GM18499 (cell line): ENCODE measurements around the gene FHOD3.
"Not testable (repeated sequence)": the region's sequence is repeated elsewhere in the genome, so short reads cannot be mapped to it uniquely, and the experiment has no call there.

Source experiments
- ATAC-seq: cut with Tn5 transposase; IDR thresholded peaks from one replicate; pipeline ENCODE4 v1.9.1; 2021; ENCODE audit warnings: moderate number of reproducible peaks; ENCODE audit not compliant: insufficient read depth, unreplicated experiment

Gene FHOD3

DNA sequence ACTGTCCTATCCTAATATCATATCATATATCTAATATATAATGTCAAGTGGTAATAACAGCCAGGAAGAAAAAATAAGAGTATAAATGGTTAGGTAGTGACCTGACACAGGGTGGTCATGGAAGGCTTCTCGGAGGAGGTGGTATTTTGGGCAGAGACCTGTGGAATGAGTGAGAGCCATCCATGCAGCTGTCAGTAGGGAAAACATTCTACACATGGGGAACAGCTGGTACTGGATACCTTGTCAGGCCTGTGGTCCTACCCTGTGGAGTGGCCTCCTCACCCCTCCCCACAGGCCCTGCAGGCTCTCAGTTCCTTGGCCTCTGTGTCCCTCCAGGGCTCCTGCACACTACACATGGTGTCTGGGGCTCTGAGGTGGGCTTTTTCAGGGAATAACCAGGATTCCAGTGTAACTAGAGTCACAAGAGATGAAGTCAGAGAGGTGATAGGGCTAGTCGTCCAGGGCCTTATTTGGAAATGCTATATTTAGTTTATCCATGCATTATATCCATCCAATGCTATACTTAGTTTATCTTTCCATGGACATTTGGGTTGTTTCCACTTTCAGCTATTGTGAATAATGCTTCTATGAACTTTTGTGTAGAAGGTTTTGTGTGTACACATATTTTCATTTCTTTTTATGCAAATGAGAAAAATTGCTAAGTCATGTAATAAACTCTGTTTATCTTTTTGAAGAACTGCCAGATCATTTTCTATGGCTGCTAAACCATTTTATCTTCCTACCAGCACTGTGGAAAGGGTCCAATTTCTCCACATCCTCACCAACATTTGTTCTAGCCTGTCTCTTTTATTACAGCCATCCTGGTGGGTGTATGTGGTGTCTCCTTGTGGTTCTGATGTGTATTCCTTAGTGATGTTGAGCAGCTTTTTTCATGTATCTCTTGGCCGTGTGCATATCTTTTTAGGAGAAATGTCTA, 455.7 kb downstream of the FHOD3 start:
- no peak for ATAC-seq

DNA sequence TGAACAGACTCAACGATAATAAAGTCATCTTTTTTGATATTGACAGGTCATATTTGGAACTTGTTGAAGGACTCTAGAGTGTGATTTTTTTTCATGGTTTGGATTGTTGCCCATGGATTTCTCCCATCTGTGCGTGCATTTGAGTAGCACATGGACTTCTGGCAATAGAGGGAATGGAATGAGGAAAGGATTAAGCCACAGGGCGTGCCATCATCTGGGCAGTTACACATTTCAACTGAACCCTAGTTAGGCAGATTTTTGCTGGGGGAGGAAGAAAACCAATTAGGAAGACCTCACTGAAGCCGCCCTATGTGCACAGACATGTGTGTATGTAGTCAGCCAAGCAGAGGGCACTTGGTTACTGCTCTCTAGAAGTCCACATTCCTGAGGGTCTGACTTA, 458.7 kb downstream of the FHOD3 start:
- no peak for ATAC-seq

- no peak for ATAC-seq
These were observed 459.6 kb downstream of the FHOD3 start for GRCh38 chr18:36757081-36757480.

DNA sequence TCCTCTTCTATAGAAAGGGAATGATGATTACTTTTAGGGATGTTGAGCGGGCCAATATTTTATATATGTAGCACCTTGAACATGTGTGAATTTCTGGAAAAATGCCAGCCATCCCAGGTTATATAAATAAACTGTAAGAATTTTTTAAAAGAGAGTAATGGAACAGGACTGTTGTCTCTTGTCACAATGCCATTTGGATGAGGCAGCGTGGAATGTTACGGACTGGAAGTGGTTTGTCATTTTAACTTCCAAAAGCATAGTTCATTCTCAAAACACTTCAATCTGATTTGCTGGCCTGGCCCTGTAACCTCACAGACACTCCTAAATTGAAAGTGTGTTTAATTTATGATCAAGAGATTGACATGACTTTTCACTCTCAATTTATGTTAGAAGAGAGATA, 460.5 kb downstream of the FHOD3 start:
- ATAC-seq, result no peak

- ATAC-seq, result no peak
These were observed 461.1 kb downstream of the FHOD3 start for GRCh38 chr18:36758623-36759022.

- ATAC-seq, result no peak
These were observed 461.8 kb downstream of the FHOD3 start for GRCh38 chr18:36759167-36759776.

- no peak for ATAC-seq
These were observed 463.1 kb downstream of the FHOD3 start for GRCh38 chr18:36760598-36760997.

- no peak for ATAC-seq
These were observed 463.7 kb downstream of the FHOD3 start for GRCh38 chr18:36761186-36761698.

GRCh38 chr18:36762074-36762473, 464.6 kb downstream of the FHOD3 start:
- no peak for ATAC-seq

DNA sequence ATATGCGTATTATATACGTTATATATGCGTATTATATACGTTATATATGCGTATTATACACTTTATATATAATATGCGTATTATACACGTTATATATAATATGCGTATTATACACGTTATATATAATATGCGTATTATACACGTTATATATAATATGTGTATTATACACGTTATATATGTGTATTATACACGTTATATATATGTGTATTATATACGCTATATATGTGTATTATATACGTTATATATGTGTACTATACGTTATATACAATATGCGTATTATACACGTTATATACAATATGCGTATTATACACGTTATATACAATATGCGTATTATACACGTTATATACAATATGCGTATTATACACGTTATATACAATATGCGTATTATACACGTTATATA, 465.5 kb downstream of the FHOD3 start:
- ATAC-seq, result not testable (repeated sequence)

DNA sequence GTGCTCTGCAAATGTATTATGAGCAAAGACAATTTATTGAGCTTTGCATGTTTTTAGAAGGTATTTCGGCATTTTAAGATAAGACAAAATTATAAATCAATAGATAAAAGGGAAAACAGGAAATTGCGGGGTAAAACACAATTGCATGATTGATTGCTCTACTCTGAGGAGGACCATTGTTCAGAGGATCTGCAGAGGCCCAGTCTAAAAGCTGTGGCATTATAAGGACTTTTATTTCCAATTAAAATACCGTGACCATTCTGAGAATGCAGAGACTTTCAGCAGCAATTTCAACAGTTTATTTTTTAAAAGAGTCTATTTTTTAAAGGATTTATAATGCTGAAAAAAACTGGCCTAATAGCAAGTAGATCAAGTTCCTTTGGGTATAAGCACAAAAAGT, 469.3 kb downstream of the FHOD3 start:
- ATAC-seq, result no peak

- no peak for ATAC-seq
These were observed 471.7 kb downstream of the FHOD3 start for GRCh38 chr18:36769172-36769571.

- no peak for ATAC-seq
These were observed 472.2 kb downstream of the FHOD3 start for GRCh38 chr18:36769611-36770314.

GRCh38 chr18:36770315-36770946, 472.9 kb downstream of the FHOD3 start:
- ATAC-seq, result no peak

GRCh38 chr18:36771245-36771644, 473.7 kb downstream of the FHOD3 start:
- no peak for ATAC-seq

GRCh38 chr18:36772241-36772723, 474.8 kb downstream of the FHOD3 start:
- no peak for ATAC-seq

DNA sequence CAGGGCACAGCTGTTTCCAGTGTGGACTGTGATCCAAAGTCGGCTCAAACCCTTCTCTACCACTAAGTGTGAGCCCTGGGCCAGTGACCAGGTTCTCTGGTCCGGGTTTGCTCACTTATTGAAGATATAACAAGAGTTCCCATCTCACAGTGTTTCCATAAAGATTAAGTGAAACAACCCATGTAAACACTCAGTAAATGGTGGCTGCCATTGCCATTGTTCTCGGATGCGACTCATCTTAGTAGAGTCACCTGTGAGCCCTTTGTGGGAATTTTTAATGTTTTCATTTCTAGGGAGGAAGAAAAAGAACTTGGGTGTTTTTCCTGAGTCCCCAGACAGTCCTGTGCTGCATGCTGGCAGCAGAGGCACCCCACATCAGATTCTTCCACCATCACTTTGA, 477.9 kb downstream of the FHOD3 start:
- no peak for ATAC-seq

DNA sequence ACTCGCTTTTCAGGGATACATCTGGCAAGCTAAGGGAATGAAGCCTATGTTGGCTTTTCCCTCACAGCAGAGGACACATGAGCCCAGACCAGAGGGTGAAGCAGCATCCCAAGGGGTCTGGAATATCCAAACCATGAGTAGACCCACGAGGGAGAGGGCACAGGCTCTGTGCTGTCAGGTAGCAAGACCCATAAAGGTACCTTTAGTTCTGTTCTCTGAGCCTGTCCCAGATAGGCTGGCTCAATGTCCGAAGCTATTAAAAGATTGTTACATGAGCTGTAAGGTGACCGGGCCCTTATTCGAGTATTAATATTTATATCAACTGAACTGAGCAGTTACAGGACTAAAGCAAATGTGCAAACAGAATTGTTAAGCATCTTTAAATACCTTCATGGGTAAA, 479.1 kb downstream of the FHOD3 start:
- no peak for ATAC-seq

GRCh38 chr18:36777566-36777965, 480.1 kb downstream of the FHOD3 start:
- no peak for ATAC-seq

- ATAC-seq, result no peak
These were observed 483.2 kb downstream of the FHOD3 start for GRCh38 chr18:36780748-36781147.
